Activated T-cell treated with anti-CD3 and anti-CD28 coated beads, Interleukin-2, amount 50 U/mL, for 4 hours (primary cell): Measurements from ENCODE around the gene GALK2. TPM values are rescaled to one million over a fixed set of nuclear protein-coding genes. Genes with fewer than 3 reads are reported as not detected.

Experiments used
- ATAC-seq, 2 donors: fragments of 200-7000 bp; cut with Tn5 transposase; one replicate each; pipeline ENCODE4 v1.10.0; 2021
- DNase-seq: peaks from one replicate; pipeline ENCODE4 v3.0.0-alpha.2; 2020
- H3K27me3 Mint-ChIP-seq: one replicate; pipeline ENCODE4 v1.8.0; 2021; ENCODE audit warnings: low read depth, mixed read lengths
- H3K36me3 Mint-ChIP-seq: one replicate; pipeline ENCODE4 v1.8.0; 2022; ENCODE audit warnings: mixed read lengths; ENCODE audit not compliant: insufficient read depth
- H3K4me1 Mint-ChIP-seq: one replicate; pipeline ENCODE4 v1.8.0; 2021; ENCODE audit warnings: low read depth, mixed read lengths
- H3K4me3 Mint-ChIP-seq: one replicate; pipeline ENCODE4 v1.8.0; 2021; ENCODE audit warnings: mild to moderate bottlenecking, moderate library complexity, mixed read lengths
- H3K9me3 Mint-ChIP-seq: one replicate; pipeline ENCODE4 v1.8.0; 2021; ENCODE audit warnings: mixed read lengths
- total RNA-seq, 3 donors: library from RNA; stranded (reverse); gene quantifications; one replicate each; pipeline ENCODE4 v1.2.1, GENCODE V29; 2021

The GALK2 gene
- total RNA-seq, 3 donors from 2014 or later, result 23.0 to 25.6 (median 24.5) TPM

GRCh38 chr15:49265911-49266310, 95.9 kb downstream of the GALK2 start:
- no peak for DNase-seq
- no peak for ATAC-seq
- H3K27me3 Mint-ChIP-seq, result no peaks in the 10 kb centered on the region
- H3K4me3 Mint-ChIP-seq, result no peak overlapping the region
- peaks cover 26% of the 10 kb centered on the region for H3K36me3 Mint-ChIP-seq
- peaks cover 2% of the 10 kb centered on the region for H3K4me1 Mint-ChIP-seq
- no peaks in the 10 kb centered on the region for H3K9me3 Mint-ChIP-seq

DNA sequence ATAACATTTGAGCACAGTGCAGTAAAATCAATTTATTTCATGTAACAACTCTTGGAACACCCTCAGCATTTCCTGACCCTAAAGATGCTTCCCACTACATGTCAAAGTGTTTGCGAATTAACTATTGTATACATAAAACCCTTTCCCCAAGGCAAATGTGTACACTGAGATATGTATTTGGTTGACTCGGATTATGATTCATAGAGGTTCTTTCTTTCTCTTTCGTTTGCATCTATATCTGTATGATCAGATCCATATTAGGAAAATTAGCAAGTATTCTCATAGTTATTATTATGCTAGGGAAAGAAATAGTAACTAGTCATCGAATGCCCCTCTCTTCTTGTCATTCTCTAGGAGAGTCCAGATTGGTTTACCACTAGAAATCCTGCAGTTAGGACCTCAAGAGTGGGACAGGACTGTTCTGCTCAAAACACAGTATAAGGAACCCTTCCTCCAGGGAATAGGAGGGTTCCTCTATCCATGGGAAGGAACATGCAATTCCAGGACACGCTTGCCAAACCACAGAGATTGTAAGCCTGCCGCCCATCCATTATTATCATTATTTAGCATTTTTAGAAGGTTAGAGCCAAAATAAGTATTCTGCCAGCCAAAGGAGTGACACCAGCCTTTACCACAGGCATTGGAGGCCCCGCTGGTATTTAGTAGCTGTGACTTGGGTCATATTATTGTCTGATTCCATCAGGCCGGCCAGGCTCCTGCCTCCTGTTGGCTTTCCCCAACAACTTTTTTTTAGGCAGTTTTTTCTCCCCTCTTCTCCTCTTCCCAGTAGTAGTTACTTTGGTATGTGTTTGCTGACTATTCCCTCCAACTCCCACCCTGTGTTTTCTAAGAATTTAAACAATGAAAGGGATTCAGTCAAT, 100.7 kb downstream of the GALK2 start:
- Mint-ChIP-seq H3K9me3 (no peaks in the 10 kb centered on the region), H3K4me1 (peaks cover 2% of the 10 kb centered on the region), H3K27me3 (no peaks in the 10 kb centered on the region), H3K36me3 (peaks cover 26% of the 10 kb centered on the region), H3K4me3 (no peak overlapping the region)
- no peak for ATAC-seq
- no peak for DNase-seq

- no peaks in the 10 kb centered on the region for H3K9me3 Mint-ChIP-seq
- H3K4me1 Mint-ChIP-seq, result no peaks in the 10 kb centered on the region
- no peak for DNase-seq
- no peak overlapping the region for H3K4me3 Mint-ChIP-seq
- no peak for ATAC-seq
- H3K36me3 Mint-ChIP-seq, result peaks cover 23% of the 10 kb centered on the region
- H3K27me3 Mint-ChIP-seq, result no peaks in the 10 kb centered on the region
Measured at GRCh38 chr15:49273734-49274318, 103.8 kb downstream of the GALK2 start.

- Mint-ChIP-seq H3K4me1 (no peaks in the 10 kb centered on the region), H3K9me3 (no peaks in the 10 kb centered on the region), H3K27me3 (no peaks in the 10 kb centered on the region), H3K4me3 (no peak overlapping the region), H3K36me3 (peaks cover 54% of the 10 kb centered on the region)
- DNase-seq (no peak), ATAC-seq (no peak)
Measured at GRCh38 chr15:49278751-49279150, 108.7 kb downstream of the GALK2 start.

DNA sequence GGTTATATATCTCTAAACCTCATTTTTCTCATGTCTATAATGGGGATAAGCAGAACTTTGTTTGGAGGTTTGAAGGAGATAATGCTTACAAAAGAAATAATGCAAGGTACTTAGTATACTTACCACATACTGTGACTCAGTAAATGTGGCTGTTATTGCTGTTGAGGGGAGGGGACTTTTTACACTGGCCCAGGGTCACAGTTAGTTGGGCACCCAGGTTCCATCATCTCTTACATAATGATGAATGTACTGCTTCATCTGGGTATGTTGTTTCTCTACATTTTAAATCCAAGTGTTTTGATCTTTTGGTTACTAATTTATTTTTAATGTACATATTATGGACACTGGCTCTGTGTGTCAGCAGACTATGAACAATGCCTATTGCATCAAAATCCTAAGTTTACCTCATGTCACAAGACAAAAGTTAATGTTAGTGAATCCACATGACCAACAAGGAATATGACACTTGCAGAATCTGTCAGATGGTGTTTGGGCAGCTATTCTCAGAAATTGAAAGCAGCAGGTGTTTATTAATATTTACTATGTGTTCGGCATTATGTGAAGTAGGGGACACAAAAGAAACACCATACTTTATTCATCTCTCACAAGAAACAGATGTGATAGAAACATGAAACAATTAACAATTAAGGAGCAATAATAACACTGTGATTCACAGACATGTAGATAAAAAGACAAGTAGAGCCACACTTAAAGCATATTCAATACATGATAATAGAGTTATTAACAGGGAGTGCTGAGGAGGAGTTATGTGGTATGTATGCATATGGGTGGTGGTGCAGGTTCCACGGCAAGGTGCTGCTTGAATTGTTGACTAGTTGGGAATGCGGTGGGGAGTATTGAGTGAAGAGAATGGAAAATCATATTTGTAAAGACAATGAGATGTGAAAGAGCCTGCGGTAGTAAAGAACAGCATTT, 109.7 kb downstream of the GALK2 start:
- DNase-seq (no peak), ATAC-seq (no peak)
- peaks cover 60% of the 10 kb centered on the region for H3K36me3 Mint-ChIP-seq
- no peaks in the 10 kb centered on the region for H3K9me3 Mint-ChIP-seq
- no peaks in the 10 kb centered on the region for H3K27me3 Mint-ChIP-seq
- H3K4me3 Mint-ChIP-seq, result no peak overlapping the region
- no peaks in the 10 kb centered on the region for H3K4me1 Mint-ChIP-seq

GRCh38 chr15:49282366-49282765, 112.3 kb downstream of the GALK2 start:
- no peak overlapping the region for H3K4me3 Mint-ChIP-seq
- H3K27me3 Mint-ChIP-seq, result no peaks in the 10 kb centered on the region
- peaks cover 78% of the 10 kb centered on the region for H3K36me3 Mint-ChIP-seq
- DNase-seq, result no peak
- H3K4me1 Mint-ChIP-seq, result peaks cover 15% of the 10 kb centered on the region
- no peaks in the 10 kb centered on the region for H3K9me3 Mint-ChIP-seq
- no peak for ATAC-seq

DNA sequence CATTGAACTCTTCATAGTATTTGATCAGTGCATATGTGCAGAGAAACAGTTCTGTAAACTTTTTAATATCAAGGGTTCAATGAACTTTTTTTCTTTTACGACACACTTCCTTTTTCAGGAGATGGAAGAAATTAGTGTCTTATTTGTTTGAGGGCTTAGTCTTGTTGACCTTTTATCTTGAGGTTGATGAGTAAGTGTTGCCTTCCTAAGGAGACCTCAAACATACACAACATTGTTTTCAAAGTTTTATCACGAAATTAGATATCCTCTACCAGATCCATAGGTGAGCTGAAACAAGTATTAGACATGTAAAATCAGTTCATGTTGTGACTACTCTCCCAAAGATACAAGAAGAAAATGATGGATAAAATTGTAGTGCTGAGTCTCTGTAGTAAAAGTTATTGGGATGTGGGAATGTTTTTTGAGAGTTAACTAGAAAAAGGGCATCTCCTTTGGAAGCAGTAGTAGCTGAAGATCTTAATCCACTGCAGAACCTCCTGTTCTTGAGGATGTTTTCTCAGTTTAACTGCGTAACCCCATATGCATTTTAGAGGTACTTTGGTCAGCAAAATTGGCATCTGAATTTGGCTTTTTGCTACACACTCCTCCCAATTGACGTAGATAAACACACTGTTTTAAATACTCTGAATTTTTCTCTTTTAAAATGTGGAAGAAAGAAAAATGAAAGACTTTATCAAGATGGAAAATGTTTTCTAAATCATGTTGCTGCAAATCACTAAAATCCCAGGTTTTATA, 116.8 kb downstream of the GALK2 start:
- H3K27me3 Mint-ChIP-seq, result no peaks in the 10 kb centered on the region
- DNase-seq, result no peak
- H3K4me3 Mint-ChIP-seq, result no peak overlapping the region
- H3K9me3 Mint-ChIP-seq, result no peaks in the 10 kb centered on the region
- H3K4me1 Mint-ChIP-seq, result peaks cover 15% of the 10 kb centered on the region
- H3K36me3 Mint-ChIP-seq, result peaks cover 78% of the 10 kb centered on the region
- peak; percentile 37 to 62 for ATAC-seq

GRCh38 chr15:49287481-49287880, 117.4 kb downstream of the GALK2 start:
- peaks cover 78% of the 10 kb centered on the region for H3K36me3 Mint-ChIP-seq
- H3K4me3 Mint-ChIP-seq, result no peak overlapping the region
- peaks cover 15% of the 10 kb centered on the region for H3K4me1 Mint-ChIP-seq
- H3K9me3 Mint-ChIP-seq, result no peaks in the 10 kb centered on the region
- no peaks in the 10 kb centered on the region for H3K27me3 Mint-ChIP-seq
- DNase-seq (no peak), ATAC-seq (no peak)

- H3K9me3 Mint-ChIP-seq, result no peaks in the 10 kb centered on the region
- H3K27me3 Mint-ChIP-seq, result no peaks in the 10 kb centered on the region
- ATAC-seq (no peak), DNase-seq (no peak)
- H3K4me3 Mint-ChIP-seq, result no peak overlapping the region
- peaks cover 76% of the 10 kb centered on the region for H3K36me3 Mint-ChIP-seq
- H3K4me1 Mint-ChIP-seq, result peaks cover 15% of the 10 kb centered on the region
Measured at GRCh38 chr15:49288391-49288790, 118.3 kb downstream of the GALK2 start.

DNA sequence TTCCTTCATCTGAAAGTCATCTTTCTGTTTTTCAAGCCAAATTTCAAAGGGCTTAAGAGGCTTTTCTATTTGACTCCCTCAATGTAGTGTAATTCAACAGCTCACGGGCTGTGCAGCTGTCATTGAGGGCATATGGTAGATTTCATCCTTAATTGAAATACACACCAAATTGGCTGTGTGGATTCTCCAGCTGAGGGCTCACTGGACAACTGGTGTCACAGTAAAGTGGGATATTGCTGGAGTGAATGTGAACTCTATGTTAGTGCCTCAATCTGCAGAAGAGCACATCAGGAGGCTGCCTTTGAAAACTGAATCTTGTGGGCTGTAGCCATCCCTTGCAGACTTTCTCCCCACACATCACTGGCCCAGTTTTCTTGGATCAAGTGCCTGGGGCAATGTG, 120.1 kb downstream of the GALK2 start:
- no peaks in the 10 kb centered on the region for H3K9me3 Mint-ChIP-seq
- H3K36me3 Mint-ChIP-seq, result peaks cover 73% of the 10 kb centered on the region
- H3K4me1 Mint-ChIP-seq, result peaks cover 15% of the 10 kb centered on the region
- no peak for DNase-seq
- H3K27me3 Mint-ChIP-seq, result no peaks in the 10 kb centered on the region
- no peak overlapping the region for H3K4me3 Mint-ChIP-seq
- no peak for ATAC-seq

DNA sequence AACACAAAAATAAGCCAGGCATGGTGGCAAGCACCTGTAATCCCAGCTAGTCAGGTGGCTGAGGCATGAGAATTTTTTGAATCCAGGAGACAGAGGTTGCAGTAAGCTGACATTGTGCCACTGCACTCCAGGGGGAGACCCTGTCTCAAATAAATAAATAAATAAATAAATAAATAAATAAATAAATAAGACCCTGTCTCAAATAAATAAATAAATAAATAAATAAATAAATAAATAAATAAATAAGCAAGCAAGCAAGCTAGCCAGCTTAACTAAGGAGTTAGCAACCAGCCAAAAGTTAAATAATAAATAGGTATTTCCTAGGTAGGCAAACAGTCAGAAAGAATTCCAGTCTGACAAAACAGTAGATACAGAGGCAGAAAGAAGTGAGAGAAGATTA, 123.9 kb downstream of the GALK2 start:
- no peak for ATAC-seq

DNA sequence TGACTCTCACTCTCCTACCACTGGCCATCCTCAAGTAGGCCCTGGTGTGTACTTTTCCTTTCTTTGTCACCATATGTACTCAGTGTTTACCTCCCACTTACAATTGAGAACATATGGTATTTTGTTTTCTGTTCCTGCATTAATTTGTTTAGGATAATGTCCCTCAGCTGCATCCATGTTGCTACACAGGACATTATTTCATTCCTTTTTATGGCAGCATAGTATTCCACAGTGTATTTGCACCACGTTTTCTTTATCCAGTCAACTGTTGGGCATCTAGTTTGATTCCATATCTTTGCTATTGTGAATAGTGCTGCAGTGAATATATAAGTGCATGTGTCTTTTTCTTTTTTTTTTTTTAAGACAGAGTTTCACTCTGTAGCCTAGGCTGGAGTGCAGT, 126.2 kb downstream of the GALK2 start:
- H3K36me3 Mint-ChIP-seq, result peaks cover 76% of the 10 kb centered on the region
- peaks cover 14% of the 10 kb centered on the region for H3K4me1 Mint-ChIP-seq
- no peaks in the 10 kb centered on the region for H3K27me3 Mint-ChIP-seq
- H3K9me3 Mint-ChIP-seq, result peaks cover 4% of the 10 kb centered on the region
- ATAC-seq (no peak), DNase-seq (no peak)
- no peak overlapping the region for H3K4me3 Mint-ChIP-seq

More for the DNA sequence above, 123.9 kb downstream of the GALK2 start:
- Mint-ChIP-seq H3K27me3 (no peaks in the 10 kb centered on the region), H3K4me1 (peaks cover 7% of the 10 kb centered on the region), H3K9me3 (no peaks in the 10 kb centered on the region), H3K4me3 (no peak overlapping the region), H3K36me3 (peaks cover 70% of the 10 kb centered on the region)
- DNase-seq, result no peak

DNA sequence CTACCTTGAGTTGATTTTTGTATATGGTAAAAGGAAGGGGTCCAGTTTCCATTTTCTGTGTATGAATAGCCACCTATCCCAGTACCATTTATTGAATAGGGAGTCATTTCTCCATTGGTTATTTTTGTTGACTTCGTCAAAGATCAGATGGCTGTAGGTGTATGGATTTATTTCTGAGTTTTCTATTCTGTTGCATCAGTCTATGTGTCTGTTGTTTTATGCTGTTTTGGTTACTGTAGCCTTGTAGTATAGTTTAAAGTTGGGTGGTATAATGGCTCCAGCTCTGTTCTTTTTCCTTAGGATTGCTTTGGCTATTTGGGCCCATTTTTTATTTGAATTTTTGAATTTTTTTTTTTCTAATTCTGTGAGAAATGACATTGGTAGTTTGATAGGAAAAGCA, 127.5 kb downstream of the GALK2 start:
- ATAC-seq, result no peak
- Mint-ChIP-seq H3K4me3 (no peak overlapping the region), H3K9me3 (peaks cover 4% of the 10 kb centered on the region), H3K36me3 (peaks cover 66% of the 10 kb centered on the region), H3K27me3 (no peaks in the 10 kb centered on the region), H3K4me1 (peaks cover 14% of the 10 kb centered on the region)
- no peak for DNase-seq

GRCh38 chr15:49300856-49301255, 130.8 kb downstream of the GALK2 start:
- H3K4me1 Mint-ChIP-seq, result peaks cover 14% of the 10 kb centered on the region
- H3K9me3 Mint-ChIP-seq, result peaks cover 4% of the 10 kb centered on the region
- no peak overlapping the region for H3K4me3 Mint-ChIP-seq
- no peak for ATAC-seq
- no peaks in the 10 kb centered on the region for H3K27me3 Mint-ChIP-seq
- no peak for DNase-seq
- H3K36me3 Mint-ChIP-seq, result peaks cover 65% of the 10 kb centered on the region
